ENCODE measurements around the gene NUP133. TPM values are rescaled to one million over a fixed set of nuclear protein-coding genes. Genes with fewer than 3 reads are reported as not detected.

NUP133 gene
- total RNA-seq, 1 donor, result 35.1 TPM

DNA sequence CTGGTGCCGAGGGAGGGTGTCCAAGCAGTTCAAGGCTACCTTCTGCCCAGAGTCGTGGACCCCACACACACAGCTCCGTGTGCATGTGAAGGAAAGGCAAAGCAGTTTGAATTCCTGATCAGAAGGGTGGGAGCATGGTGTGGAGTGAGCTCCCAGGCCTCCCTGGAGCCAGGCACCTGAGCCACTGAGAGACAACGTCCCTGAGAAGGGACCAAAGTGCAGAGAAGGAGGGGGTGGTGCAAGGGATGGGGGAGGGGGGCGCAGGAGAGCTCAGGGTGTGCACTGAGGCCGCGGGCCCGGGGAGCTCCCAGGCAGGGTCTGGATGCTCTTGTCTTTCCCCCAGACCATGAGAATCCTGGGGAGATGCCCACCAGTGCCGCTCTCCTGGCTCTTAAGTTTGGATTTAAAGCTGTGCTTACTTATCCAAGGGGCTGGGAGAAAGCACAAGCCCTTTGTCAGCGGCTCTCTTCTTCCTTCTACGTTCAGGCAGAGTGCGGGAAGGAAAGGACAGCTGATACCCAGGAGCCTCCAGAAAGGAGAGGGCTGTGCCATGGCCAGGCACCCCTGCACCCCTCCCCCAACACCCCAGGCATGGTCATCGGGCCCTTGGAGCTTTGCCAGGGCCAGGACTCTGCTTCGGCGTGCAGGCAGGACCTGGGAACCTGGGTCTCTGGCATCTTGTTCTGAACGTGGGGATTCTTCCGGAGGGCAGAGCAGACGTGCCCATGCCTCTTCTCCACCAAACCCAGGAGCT, 98.3 kb downstream of the NUP133 start:
- H3K79me2 ChIP-seq (ENCODE audit: insufficient read depth, low read length), result no peaks in the 10 kb centered on the region
- H3K4me1 ChIP-seq (ENCODE audit: insufficient read depth, low read length), result peaks cover 6% of the 10 kb centered on the region
- peaks cover 36% of the 10 kb centered on the region for H3K27me3 ChIP-seq (ENCODE audit: insufficient read depth, low read length)
- no peak overlapping the region for H3K4me2 ChIP-seq (ENCODE audit: insufficient read depth, low read length)
- no peak overlapping the region for H3K27ac ChIP-seq (ENCODE audit: low read depth, low read length)
- no peaks in the 10 kb centered on the region for H4K20me1 ChIP-seq (ENCODE audit: insufficient read depth, low read length)
- H3K9me3 ChIP-seq (ENCODE audit: low read depth, low read length), result no peaks in the 10 kb centered on the region
- H2AFZ ChIP-seq (ENCODE audit: low read length), result no peak overlapping the region
- H3K36me3 ChIP-seq (ENCODE audit: insufficient read depth, low read length), result no peaks in the 10 kb centered on the region
- peak; percentile 52 for DNase-seq (ENCODE audit: insufficient read length, low spot score, missing footprints)
- no peak overlapping the region for H3K4me3 ChIP-seq (ENCODE audit: insufficient read depth, low read length)
- TF ChIP-seq, protein P1, sequence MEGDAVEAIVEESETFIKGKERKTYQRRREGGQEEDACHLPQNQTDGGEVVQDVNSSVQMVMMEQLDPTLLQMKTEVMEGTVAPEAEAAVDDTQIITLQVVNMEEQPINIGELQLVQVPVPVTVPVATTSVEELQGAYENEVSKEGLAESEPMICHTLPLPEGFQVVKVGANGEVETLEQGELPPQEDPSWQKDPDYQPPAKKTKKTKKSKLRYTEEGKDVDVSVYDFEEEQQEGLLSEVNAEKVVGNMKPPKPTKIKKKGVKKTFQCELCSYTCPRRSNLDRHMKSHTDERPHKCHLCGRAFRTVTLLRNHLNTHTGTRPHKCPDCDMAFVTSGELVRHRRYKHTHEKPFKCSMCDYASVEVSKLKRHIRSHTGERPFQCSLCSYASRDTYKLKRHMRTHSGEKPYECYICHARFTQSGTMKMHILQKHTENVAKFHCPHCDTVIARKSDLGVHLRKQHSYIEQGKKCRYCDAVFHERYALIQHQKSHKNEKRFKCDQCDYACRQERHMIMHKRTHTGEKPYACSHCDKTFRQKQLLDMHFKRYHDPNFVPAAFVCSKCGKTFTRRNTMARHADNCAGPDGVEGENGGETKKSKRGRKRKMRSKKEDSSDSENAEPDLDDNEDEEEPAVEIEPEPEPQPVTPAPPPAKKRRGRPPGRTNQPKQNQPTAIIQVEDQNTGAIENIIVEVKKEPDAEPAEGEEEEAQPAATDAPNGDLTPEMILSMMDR (IDR thresholded peaks at IDR 0.05; ENCODE audit: extremely low read depth, low read depth, low read length), result no peak

DNA sequence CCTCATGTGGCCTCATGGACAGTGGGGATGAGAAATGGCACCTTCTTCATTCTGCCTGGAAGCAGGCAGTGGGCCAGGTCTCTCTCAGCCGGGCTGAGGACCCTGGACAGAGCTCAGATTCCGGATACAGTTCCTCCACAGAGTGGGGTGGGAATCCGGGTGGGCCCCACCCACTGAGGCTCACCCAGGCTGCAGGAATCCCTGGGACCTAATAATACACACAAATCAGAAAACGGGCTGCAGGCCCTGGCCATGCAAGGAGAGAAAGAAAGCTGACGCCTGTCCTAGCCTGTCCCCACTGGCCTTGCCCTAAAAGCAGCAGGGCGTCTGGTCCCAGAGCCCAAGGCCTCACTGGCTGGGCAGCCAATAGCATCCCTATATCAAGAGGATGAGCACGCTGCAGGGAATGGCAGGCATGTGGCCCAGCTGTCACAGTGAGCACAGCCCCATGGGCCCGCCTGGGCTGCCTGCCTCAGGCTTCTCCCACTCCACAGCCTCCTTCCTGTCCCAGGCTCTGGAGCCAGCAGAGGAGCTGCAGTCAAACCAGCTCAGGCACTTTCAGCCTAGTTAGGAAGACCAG, 99.6 kb downstream of the NUP133 start:
- H4K20me1 ChIP-seq (ENCODE audit: insufficient read depth, low read length), result no peaks in the 10 kb centered on the region
- H3K9me3 ChIP-seq (ENCODE audit: low read depth, low read length), result no peaks in the 10 kb centered on the region
- TF ChIP-seq, protein P1 (IDR thresholded peaks at IDR 0.05; ENCODE audit: extremely low read depth, low read depth, low read length), result no peak
- peaks cover 38% of the 10 kb centered on the region for H3K27me3 ChIP-seq (ENCODE audit: insufficient read depth, low read length)
- H3K4me3 ChIP-seq (ENCODE audit: insufficient read depth, low read length), result no peak overlapping the region
- no peaks in the 10 kb centered on the region for H3K79me2 ChIP-seq (ENCODE audit: insufficient read depth, low read length)
- no peak overlapping the region for H3K27ac ChIP-seq (ENCODE audit: low read depth, low read length)
- peaks cover 6% of the 10 kb centered on the region for H3K4me1 ChIP-seq (ENCODE audit: insufficient read depth, low read length)
- no peaks in the 10 kb centered on the region for H3K36me3 ChIP-seq (ENCODE audit: insufficient read depth, low read length)
- DNase-seq (ENCODE audit: insufficient read length, low spot score, missing footprints), result peak; percentile 80
- H2AFZ ChIP-seq (ENCODE audit: low read length), result no peak overlapping the region
- no peak overlapping the region for H3K4me2 ChIP-seq (ENCODE audit: insufficient read depth, low read length)

DNA sequence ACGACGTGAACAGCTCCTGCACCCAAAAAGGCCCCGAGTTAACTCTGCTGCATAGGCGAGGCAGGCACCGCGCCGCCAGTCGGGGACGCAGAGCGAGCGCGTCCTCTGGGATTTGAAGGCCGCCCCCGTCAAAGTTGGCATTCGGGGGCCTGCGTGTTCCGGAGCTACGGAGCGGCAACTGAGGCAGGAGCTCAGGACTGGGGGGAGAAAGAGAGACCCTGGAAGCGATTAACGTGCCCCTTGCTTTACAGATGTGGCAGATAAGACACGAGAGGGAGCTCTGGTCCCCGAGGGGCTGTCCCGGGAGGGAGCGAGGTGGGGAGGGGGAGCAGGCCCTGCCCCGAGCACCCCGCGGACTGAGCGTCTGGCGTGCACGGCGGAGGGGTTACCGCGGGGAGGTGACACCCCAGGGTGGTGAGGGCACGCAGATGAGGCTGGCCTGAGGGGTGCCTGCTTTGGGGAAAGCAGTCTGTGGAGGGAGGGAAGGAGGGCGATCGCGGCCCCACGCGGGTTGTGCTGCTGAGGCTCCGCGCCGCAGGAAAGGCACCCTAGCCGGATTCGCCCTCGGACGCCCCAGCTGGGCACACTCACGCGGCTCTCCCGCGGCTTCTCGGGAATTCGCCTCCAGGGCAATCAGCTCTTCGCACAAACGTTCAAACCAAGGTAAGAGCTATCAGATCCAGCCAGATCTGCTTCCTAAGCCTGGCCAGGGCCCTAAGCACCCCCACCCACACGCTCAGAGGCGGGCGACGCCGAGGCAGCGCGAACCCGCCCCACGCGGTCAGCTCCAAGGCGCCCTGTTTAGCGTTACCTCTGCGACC, 100.7 kb downstream of the NUP133 start:
- Histone ChIP-seq H3K36me3 (ENCODE audit: insufficient read depth, low read length) (no peaks in the 10 kb centered on the region), H3K79me2 (ENCODE audit: insufficient read depth, low read length) (no peaks in the 10 kb centered on the region), H3K4me3 (ENCODE audit: insufficient read depth, low read length) (peak overlapping the region; percentile 48), H4K20me1 (ENCODE audit: insufficient read depth, low read length) (no peaks in the 10 kb centered on the region), H2AFZ (ENCODE audit: low read length) (no peak overlapping the region), H3K4me1 (ENCODE audit: insufficient read depth, low read length) (peaks cover 6% of the 10 kb centered on the region), H3K4me2 (ENCODE audit: insufficient read depth, low read length) (peak overlapping the region; percentile 61), H3K27me3 (ENCODE audit: insufficient read depth, low read length) (peaks cover 39% of the 10 kb centered on the region), H3K27ac (ENCODE audit: low read depth, low read length) (no peak overlapping the region), H3K9me3 (ENCODE audit: low read depth, low read length) (no peaks in the 10 kb centered on the region)
- DNase-seq (ENCODE audit: insufficient read length, low spot score, missing footprints), result peak; percentile 70
- TF ChIP-seq, protein P1 (IDR thresholded peaks at IDR 0.05; ENCODE audit: extremely low read depth, low read depth, low read length), result no peak

DNA sequence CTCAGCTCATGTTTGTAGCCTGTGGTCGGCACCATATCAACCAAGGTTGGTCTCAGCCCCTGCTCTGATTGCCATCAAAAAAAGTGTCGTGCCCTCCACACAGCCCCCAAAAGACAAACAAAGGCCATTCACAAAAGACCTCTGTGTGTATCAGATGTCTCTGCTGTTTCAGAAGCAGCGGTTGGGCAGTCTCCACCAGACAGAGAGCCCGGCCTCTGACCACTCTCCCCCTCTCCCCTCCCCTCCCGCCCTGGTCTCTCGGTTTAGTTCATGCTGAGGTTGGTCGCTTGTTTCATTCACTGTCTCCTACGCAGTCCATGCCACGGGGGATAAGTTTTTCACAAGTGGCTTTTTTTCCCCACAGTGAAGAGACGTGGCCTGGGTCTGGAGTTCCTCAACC, 101.3 kb downstream of the NUP133 start:
- Histone ChIP-seq H3K27ac (ENCODE audit: low read depth, low read length) (no peak overlapping the region), H2AFZ (ENCODE audit: low read length) (no peak overlapping the region), H3K4me2 (ENCODE audit: insufficient read depth, low read length) (peak overlapping the region; percentile 61), H3K27me3 (ENCODE audit: insufficient read depth, low read length) (peaks cover 41% of the 10 kb centered on the region), H3K36me3 (ENCODE audit: insufficient read depth, low read length) (no peaks in the 10 kb centered on the region), H3K4me3 (ENCODE audit: insufficient read depth, low read length) (no peak overlapping the region), H3K4me1 (ENCODE audit: insufficient read depth, low read length) (peaks cover 6% of the 10 kb centered on the region), H3K79me2 (ENCODE audit: insufficient read depth, low read length) (no peaks in the 10 kb centered on the region), H3K9me3 (ENCODE audit: low read depth, low read length) (no peaks in the 10 kb centered on the region), H4K20me1 (ENCODE audit: insufficient read depth, low read length) (no peaks in the 10 kb centered on the region)
- TF ChIP-seq, protein P1 (IDR thresholded peaks at IDR 0.05; ENCODE audit: extremely low read depth, low read depth, low read length), result no peak
- no peak for DNase-seq (ENCODE audit: insufficient read length, low spot score, missing footprints)

Measured in osteoblast (primary cell).